ENCODE measurements around the gene SLC26A11. TPM values are rescaled to one million over a fixed set of nuclear protein-coding genes. Genes with fewer than 3 reads are reported as not detected.

Gene SLC26A11
- total RNA-seq, 1 donor from 2014 or later = 7.9 TPM

GRCh38 chr17:80183581-80184422, 36.4 kb upstream of the SLC26A11 start:
- Histone ChIP-seq H3F3A (ENCODE audit: low read depth) (peaks cover 8% of the 10 kb centered on the region), H2AFZ (replicated peaks) (peak overlapping the region; percentile 89), H3K4me1 (peaks cover 16% of the 10 kb centered on the region), H3K4me3 (no peak overlapping the region), H4K20me1 (ENCODE audit: low read depth) (no peaks in the 10 kb centered on the region), H3K27me3 (no peaks in the 10 kb centered on the region), H3K9ac (no peak overlapping the region), H3K9me3 (ENCODE audit: low read depth) (no peaks in the 10 kb centered on the region), H3K27ac (no peak overlapping the region), H3K4me2 (peak overlapping the region; percentile 55), H3K79me2 (ENCODE audit: low read depth) (no peaks in the 10 kb centered on the region), H3K36me3 (no peaks in the 10 kb centered on the region)
- peaks cover 17% of the 10 kb centered on the region for H3K27me3 Mint-ChIP-seq (ENCODE audit: insufficient read depth, low read depth)
- H3K36me3 Mint-ChIP-seq = no peaks in the 10 kb centered on the region
- no peak for DNase-seq (ENCODE audit: low spot score)
- H3K4me3 Mint-ChIP-seq = no peak overlapping the region
- no peak for TF ChIP-seq EZH2 (IDR thresholded peaks at IDR 0.05)
- TF ChIP-seq EZH2phosphoT487 (IDR thresholded peaks at IDR 0.05) = no peak
- no peak for TF ChIP-seq CTCF (IDR thresholded peaks at IDR 0.05)
- no peaks in the 10 kb centered on the region for H3K9me3 Mint-ChIP-seq
- peaks cover 18% of the 10 kb centered on the region for H3K4me1 Mint-ChIP-seq
- peak overlapping the region; percentile 91 for H3K27ac Mint-ChIP-seq

GRCh38 chr17:80184423-80184714, 35.9 kb upstream of the SLC26A11 start:
- Mint-ChIP-seq H3K4me1 (peaks cover 14% of the 10 kb centered on the region), H3K27ac (peak overlapping the region; percentile 91), H3K9me3 (no peaks in the 10 kb centered on the region), H3K36me3 (no peaks in the 10 kb centered on the region), H3K27me3 (ENCODE audit: insufficient read depth, low read depth) (peaks cover 17% of the 10 kb centered on the region), H3K4me3 (no peak overlapping the region)
- H3K9ac ChIP-seq = no peak overlapping the region
- TF ChIP-seq EZH2phosphoT487 (IDR thresholded peaks at IDR 0.05) (no peak), CTCF (IDR thresholded peaks at IDR 0.05) (no peak), EZH2 (IDR thresholded peaks at IDR 0.05) (no peak)
- no peak overlapping the region for H3K4me3 ChIP-seq
- no peaks in the 10 kb centered on the region for H3K36me3 ChIP-seq
- peaks cover 8% of the 10 kb centered on the region for H3F3A ChIP-seq (ENCODE audit: low read depth)
- peak; percentile 71 for DNase-seq (ENCODE audit: low spot score)
- peaks cover 16% of the 10 kb centered on the region for H3K4me1 ChIP-seq
- H4K20me1 ChIP-seq (ENCODE audit: low read depth) = no peaks in the 10 kb centered on the region
- H3K9me3 ChIP-seq (ENCODE audit: low read depth) = no peaks in the 10 kb centered on the region
- H3K79me2 ChIP-seq (ENCODE audit: low read depth) = no peaks in the 10 kb centered on the region
- H3K27me3 ChIP-seq = no peaks in the 10 kb centered on the region
- H3K4me2 ChIP-seq = peak overlapping the region; percentile 55
- H2AFZ ChIP-seq (replicated peaks) = peak overlapping the region; percentile 89
- H3K27ac ChIP-seq = no peak overlapping the region

GRCh38 chr17:80185968-80186367, 34.3 kb upstream of the SLC26A11 start:
- no peak for DNase-seq (ENCODE audit: low spot score)
- Histone ChIP-seq H3F3A (ENCODE audit: low read depth) (peaks cover 8% of the 10 kb centered on the region), H4K20me1 (ENCODE audit: low read depth) (no peaks in the 10 kb centered on the region), H3K9me3 (ENCODE audit: low read depth) (no peaks in the 10 kb centered on the region), H3K4me3 (no peak overlapping the region), H3K9ac (no peak overlapping the region), H3K36me3 (no peaks in the 10 kb centered on the region), H3K4me1 (peaks cover 16% of the 10 kb centered on the region), H2AFZ (replicated peaks) (no peak overlapping the region), H3K79me2 (ENCODE audit: low read depth) (no peaks in the 10 kb centered on the region), H3K4me2 (no peak overlapping the region), H3K27ac (no peak overlapping the region), H3K27me3 (no peaks in the 10 kb centered on the region)
- Mint-ChIP-seq H3K36me3 (no peaks in the 10 kb centered on the region), H3K4me3 (no peak overlapping the region), H3K4me1 (peaks cover 14% of the 10 kb centered on the region), H3K9me3 (no peaks in the 10 kb centered on the region), H3K27me3 (ENCODE audit: insufficient read depth, low read depth) (peaks cover 17% of the 10 kb centered on the region), H3K27ac (no peak overlapping the region)
- TF ChIP-seq CTCF (IDR thresholded peaks at IDR 0.05) (no peak), EZH2 (IDR thresholded peaks at IDR 0.05) (no peak), EZH2phosphoT487 (IDR thresholded peaks at IDR 0.05) (no peak)
